Measurements from ENCODE around the gene CENPU. TPM values are rescaled to one million over a fixed set of nuclear protein-coding genes. Genes with fewer than 3 reads are reported as not detected.

CENPU gene
- total RNA-seq, 1 donor from 2014 or later, result 52.1 TPM

DNA sequence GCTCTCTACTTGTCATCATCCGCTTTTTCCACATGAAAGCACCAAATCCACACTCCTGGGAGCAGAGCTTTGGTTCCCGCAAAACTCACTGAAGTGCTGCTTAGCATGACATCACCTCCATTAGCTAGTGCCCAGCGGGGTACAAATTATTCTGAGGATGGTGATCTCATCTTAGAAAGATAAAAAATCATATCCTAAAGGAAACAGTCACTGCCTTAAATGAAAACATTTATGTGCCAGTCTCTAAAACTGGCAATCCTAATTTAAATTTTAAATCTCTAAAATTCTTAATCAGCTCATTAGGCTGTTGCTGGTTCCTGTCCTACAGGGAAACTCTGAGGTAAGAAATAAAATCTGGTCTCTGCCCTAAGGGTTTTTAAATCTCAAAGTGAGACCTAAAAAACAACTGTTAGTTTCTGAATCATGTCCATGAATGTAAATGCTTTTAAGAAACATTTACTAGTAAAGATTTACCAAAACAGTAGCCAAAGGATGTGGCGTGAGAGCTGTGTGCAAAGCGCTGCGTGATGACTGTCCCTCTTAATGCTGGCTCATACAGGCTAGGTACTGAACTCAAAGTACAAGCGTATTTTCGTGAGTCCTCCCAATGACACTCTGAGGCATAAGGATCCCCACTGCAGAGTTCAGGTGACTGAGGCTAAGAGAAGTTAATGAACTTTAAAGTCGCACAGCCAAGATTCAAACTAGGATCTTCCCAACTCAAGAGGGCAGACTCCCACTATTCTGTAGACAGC is 89.2 kb downstream of the CENPU start:
- Mint-ChIP-seq H3K27me3 (no peaks in the 10 kb centered on the region), H3K9me3 (no peaks in the 10 kb centered on the region), H3K4me3 (peak overlapping the region; percentile 41), H3K36me3 (peaks cover 27% of the 10 kb centered on the region), H3K27ac (peak overlapping the region; percentile 18), H3K4me1 (ENCODE audit: unreplicated experiment) (peaks cover 36% of the 10 kb centered on the region)
- no peak for DNase-seq (ENCODE audit: extremely low spot score, unreplicated experiment)
- TF ChIP-seq, protein P1, sequence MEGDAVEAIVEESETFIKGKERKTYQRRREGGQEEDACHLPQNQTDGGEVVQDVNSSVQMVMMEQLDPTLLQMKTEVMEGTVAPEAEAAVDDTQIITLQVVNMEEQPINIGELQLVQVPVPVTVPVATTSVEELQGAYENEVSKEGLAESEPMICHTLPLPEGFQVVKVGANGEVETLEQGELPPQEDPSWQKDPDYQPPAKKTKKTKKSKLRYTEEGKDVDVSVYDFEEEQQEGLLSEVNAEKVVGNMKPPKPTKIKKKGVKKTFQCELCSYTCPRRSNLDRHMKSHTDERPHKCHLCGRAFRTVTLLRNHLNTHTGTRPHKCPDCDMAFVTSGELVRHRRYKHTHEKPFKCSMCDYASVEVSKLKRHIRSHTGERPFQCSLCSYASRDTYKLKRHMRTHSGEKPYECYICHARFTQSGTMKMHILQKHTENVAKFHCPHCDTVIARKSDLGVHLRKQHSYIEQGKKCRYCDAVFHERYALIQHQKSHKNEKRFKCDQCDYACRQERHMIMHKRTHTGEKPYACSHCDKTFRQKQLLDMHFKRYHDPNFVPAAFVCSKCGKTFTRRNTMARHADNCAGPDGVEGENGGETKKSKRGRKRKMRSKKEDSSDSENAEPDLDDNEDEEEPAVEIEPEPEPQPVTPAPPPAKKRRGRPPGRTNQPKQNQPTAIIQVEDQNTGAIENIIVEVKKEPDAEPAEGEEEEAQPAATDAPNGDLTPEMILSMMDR (conservative IDR thresholded peaks at IDR 0.05), result no peak

Other genes starting within 250 kb of the CENPU start
- gene CASP3, start 84.6 kb downstream of the CENPU start, total RNA-seq (ENCODE audit: low replicate concordance), result 38.9 and 40.8 TPM in 2 replicates
- 10.7 and 24.6 TPM in 2 replicates for gene PRIMPOL, start 84.4 kb downstream of the CENPU start, total RNA-seq (ENCODE audit: low replicate concordance)
- 89.0 and 156 TPM in 2 replicates for gene ACSL1, start 91.9 kb upstream of the CENPU start, total RNA-seq (ENCODE audit: low replicate concordance)

All from type B pancreatic cell (in vitro differentiated cells).